Measurements from ENCODE around the gene DLG2. TPM values are rescaled to one million over a fixed set of nuclear protein-coding genes. Genes with fewer than 3 reads are reported as not detected.

DLG2 gene
- total and polyA plus RNA-seq, 2 of the 8 experiments (the other 6 are each of a cell fraction or from before 2014, with no cell fraction given), result 1.7 to 14.3 TPM

DNA sequence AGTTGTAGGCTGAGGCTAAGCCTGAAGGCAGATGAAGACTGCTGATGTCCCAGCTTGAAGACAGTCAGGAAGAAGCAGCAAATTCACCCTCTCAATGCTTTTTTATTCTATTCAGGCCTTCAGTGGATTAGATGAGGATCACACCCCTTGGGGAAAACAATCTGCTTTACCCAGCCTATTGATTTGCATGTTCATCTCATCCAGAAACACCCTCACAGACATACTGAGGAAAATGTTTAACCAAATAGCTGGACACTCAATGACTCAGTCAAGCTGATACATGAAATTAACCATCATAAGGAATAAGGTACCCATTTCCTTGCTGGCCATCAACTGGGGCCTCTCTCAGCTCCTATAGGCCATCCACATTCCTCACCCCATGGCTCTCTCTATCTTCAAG lies 1791.1 kb downstream of the DLG2 start:
- Histone ChIP-seq H3K4ac (replicated peaks; ENCODE audit: insufficient read length, low read depth, low read length) (no peak overlapping the region), H2BK120ac (replicated peaks; ENCODE audit: low read depth, low read length) (no peak overlapping the region), H3K4me3 (ENCODE audit: extremely low read depth in 1 of 4, insufficient read depth in 2 of 4, low read depth in 3 of 4, low read length in 4 of 4) (no peak overlapping the region), H3K56ac (replicated peaks; ENCODE audit: insufficient read length, low read depth, low read length) (no peak overlapping the region), H2BK15ac (ENCODE audit: low read length) (no peak overlapping the region), H3K79me2 (ENCODE audit: control insufficient read depth in 1 of 2, insufficient read depth in 2 of 2, low read length in 2 of 2) (no peaks in the 10 kb centered on the region), H3K18ac (ENCODE audit: extremely low read depth, low read length) (no peak overlapping the region), H3K27ac (ENCODE audit: low read depth, low read length) (no peak overlapping the region), H3K79me1 (ENCODE audit: low read depth, low read length) (no peaks in the 10 kb centered on the region), H3K9me3 (ENCODE audit: insufficient read depth in 2 of 2, low read depth in 1 of 2, low read length in 1 of 2) (no peaks in the 10 kb centered on the region), H2AK5ac (ENCODE audit: low read depth, low read length) (no peak overlapping the region), H4K8ac (ENCODE audit: extremely low read depth, insufficient read depth, low read length) (no peak overlapping the region), H3K27me3 (replicated peaks in 1 of 4; ENCODE audit: control insufficient read depth in 3 of 4, extremely low read depth in 1 of 4, insufficient read depth in 3 of 4, low read length in 3 of 4) (no peaks in the 10 kb centered on the region), H2BK12ac (ENCODE audit: low read depth, low read length) (no peak overlapping the region), H3K4me1 (replicated peaks in 1 of 4; ENCODE audit: control insufficient read depth in 3 of 4, insufficient read depth in 4 of 4, low read length in 3 of 4) (peaks cover 0 to 3% (median under 1%) of the 10 kb centered on the region in 4 experiments; a peak in 2 of 7 replicates), H4K5ac (ENCODE audit: insufficient read length, low read depth, low read length) (no peak overlapping the region), H2BK5ac (ENCODE audit: low read depth, low read length) (no peak overlapping the region), H4K91ac (replicated peaks; ENCODE audit: insufficient read length, low read length) (no peak overlapping the region), H3K14ac (ENCODE audit: insufficient read length) (no peak overlapping the region), H4K20me1 (replicated peaks in 1 of 2; ENCODE audit: control insufficient read depth in 1 of 2, insufficient read depth in 2 of 2, low read length in 2 of 2) (no peaks in the 10 kb centered on the region), H3K36me3 (ENCODE audit: control insufficient read depth in 2 of 4, insufficient read depth in 4 of 4, low read length in 3 of 4) (no peaks in the 10 kb centered on the region), H2AFZ (ENCODE audit: low read length) (no peak overlapping the region), H3K4me2 (ENCODE audit: insufficient read depth in 1 of 2, low read depth in 2 of 2, low read length in 2 of 2) (no peak overlapping the region), H3K23me2 (ENCODE audit: low read depth, low read length) (no peaks in the 10 kb centered on the region), H3K9ac (replicated peaks in 1 of 4; ENCODE audit: extremely low read depth in 1 of 4, low read depth in 3 of 4, low read length in 3 of 4) (no peak overlapping the region), H3K23ac (ENCODE audit: insufficient read length) (no peak overlapping the region), H2BK20ac (ENCODE audit: low read length) (no peak overlapping the region)
- POLR2A ChIA-PET (ENCODE audit: partially characterized antibody), result interaction anchor here (1.4 kb wide), 1 partner anchor 425 kb away, joined by 4 read pairs; no protein-coding TSS in a partner anchor
- no peak for FAIRE-seq
- CTCF ChIA-PET (ENCODE audit: partially characterized antibody), result interaction anchor here (0.6 to 9.6 kb wide), 76 partner anchors 9 to 725 kb away, joined by 3 to 112 read pairs (median 4); no protein-coding TSS in a partner anchor
- DNase-seq (ENCODE audit: low read depth in 1 of 2, low spot score in 2 of 2), result no peak
- TF ChIP-seq NRF1 (IDR thresholded peaks at IDR 0.05; ENCODE audit: low read depth, low read length) (no peak), NANOG (IDR thresholded peaks at IDR 0.05; ENCODE audit: insufficient read depth, low read depth, low read length, poor library complexity, severe bottlenecking) (no peak), CHD2 (IDR thresholded peaks at IDR 0.05; ENCODE audit: low read length) (no peak), HDAC2 (IDR thresholded peaks at IDR 0.05; ENCODE audit: borderline replicate concordance in 1 of 2, low read depth in 2 of 2, low read length in 2 of 2) (no peak), BRCA1 (IDR thresholded peaks at IDR 0.05; ENCODE audit: low read depth, low read length) (no peak), RNF2 (IDR thresholded peaks at IDR 0.05; ENCODE audit: borderline replicate concordance, low read depth, low read length, missing control alignments, poor library complexity, severe bottlenecking) (no peak), SIRT6 (IDR thresholded peaks at IDR 0.05; ENCODE audit: low read length) (no peak), POLR2AphosphoS5 (IDR thresholded peaks at IDR 0.05; ENCODE audit: low read depth, low read length) (no peak), PHF8 (conservative IDR thresholded peaks at IDR 0.05; ENCODE audit: low read depth, low read length) (no peak)
- TF ChIP-seq, protein P1, sequence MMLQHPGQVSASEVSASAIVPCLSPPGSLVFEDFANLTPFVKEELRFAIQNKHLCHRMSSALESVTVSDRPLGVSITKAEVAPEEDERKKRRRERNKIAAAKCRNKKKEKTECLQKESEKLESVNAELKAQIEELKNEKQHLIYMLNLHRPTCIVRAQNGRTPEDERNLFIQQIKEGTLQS (IDR thresholded peaks at IDR 0.05; ENCODE audit: insufficient read depth, low read depth, low read length), result no peak
- TF ChIP-seq, protein P2, sequence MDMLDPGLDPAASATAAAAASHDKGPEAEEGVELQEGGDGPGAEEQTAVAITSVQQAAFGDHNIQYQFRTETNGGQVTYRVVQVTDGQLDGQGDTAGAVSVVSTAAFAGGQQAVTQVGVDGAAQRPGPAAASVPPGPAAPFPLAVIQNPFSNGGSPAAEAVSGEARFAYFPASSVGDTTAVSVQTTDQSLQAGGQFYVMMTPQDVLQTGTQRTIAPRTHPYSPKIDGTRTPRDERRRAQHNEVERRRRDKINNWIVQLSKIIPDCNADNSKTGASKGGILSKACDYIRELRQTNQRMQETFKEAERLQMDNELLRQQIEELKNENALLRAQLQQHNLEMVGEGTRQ (IDR thresholded peaks at IDR 0.05; ENCODE audit: low read length), result no peak
